Ramos (cell line): ENCODE data around the gene HOXC12.

ENCODE experiments used
- in situ Hi-C: fragments of 300-500 bp; cut with MboI; formaldehyde crosslinking; loops from one replicate; pipeline ENCODE4 v1.14.3; 2022; ENCODE audit warnings: low sequenced_read_pairs; ENCODE audit not compliant: unreplicated experiment

HOXC12 gene, protein sequence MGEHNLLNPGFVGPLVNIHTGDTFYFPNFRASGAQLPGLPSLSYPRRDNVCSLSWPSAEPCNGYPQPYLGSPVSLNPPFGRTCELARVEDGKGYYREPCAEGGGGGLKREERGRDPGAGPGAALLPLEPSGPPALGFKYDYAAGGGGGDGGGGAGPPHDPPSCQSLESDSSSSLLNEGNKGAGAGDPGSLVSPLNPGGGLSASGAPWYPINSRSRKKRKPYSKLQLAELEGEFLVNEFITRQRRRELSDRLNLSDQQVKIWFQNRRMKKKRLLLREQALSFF

DNA sequence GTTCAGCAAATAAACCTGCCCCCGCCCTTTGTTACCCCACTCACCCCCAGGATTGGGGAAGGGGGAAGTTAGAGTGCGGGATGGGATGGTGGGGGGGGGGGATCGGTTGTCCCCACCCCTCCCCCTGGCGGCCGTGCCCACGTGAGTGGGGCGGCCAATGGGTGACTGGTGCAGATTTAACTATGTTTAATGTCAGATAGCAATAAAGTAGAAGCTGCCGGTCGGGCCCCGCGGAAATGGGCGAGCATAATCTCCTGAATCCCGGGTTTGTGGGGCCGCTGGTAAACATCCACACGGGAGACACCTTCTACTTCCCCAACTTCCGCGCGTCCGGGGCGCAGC lies at the start of gene HOXC12:
TSS of gene HOXC12 (plus strand) at position 210 of the 342 bp plus-strand sequence. CDS start at position 237, 27 bp downstream.
- in situ Hi-C loops = no loop called here

DNA sequence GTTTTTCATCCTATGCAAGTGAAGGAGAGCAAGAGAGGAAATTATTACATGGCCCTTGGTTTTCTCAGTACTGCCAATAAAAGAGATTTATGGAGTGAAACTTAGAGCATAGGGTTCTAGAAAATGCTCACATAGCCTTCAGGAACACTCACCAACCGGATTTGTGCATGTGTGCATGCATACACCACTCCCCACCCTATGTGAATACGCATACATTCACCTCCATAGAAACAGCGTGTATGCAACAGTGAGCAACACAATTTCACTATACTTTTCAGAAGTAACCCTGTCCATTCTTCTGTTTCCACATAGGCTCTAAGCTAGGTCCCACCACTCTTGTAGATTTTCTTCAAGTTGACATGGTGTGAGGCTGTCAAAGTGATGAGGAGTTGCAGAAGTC lies 47.6 kb upstream of the HOXC12 start:
- in situ Hi-C loops = no loop called here

DNA sequence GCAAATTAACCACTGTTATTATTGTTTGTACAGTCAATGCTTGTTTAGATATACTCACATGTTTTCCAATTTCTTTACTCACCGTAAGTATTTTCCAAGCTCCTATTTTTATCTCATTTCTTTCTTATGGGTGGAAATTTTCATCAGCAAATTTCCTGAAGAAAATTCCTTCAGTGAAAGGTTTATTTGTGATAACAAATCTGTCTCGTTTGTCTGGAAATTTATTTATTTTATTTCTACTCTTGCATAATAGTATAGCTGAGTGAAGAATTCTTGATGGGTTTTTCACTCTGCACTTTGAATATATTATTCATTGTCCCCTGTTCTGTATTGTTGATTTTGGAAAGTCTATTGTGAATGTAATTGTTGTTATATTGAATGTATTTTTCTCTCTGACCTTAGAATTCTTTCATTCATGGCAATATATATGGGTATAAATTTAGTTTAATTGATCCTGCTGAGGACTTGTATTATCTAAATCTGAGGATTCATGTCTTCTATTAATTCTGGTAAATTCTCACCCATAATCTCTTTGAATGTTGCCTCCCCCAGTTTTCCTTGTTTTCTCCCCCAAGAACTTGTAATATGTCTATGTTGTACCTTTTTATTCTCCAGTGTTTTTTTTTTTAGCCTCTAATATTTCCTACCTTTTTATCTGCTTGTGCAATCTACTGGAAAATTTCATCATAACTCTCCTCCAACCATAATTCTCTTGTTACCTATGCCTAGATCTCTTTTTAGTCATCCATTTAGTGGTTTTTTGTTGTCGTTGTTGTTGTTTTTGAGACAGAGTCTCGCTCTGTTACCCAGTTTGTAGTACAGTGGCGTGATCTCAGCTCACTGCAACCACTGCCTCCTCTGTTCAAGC lies 37.7 kb upstream of the HOXC12 start:
- in situ Hi-C loops = no loop called here

DNA sequence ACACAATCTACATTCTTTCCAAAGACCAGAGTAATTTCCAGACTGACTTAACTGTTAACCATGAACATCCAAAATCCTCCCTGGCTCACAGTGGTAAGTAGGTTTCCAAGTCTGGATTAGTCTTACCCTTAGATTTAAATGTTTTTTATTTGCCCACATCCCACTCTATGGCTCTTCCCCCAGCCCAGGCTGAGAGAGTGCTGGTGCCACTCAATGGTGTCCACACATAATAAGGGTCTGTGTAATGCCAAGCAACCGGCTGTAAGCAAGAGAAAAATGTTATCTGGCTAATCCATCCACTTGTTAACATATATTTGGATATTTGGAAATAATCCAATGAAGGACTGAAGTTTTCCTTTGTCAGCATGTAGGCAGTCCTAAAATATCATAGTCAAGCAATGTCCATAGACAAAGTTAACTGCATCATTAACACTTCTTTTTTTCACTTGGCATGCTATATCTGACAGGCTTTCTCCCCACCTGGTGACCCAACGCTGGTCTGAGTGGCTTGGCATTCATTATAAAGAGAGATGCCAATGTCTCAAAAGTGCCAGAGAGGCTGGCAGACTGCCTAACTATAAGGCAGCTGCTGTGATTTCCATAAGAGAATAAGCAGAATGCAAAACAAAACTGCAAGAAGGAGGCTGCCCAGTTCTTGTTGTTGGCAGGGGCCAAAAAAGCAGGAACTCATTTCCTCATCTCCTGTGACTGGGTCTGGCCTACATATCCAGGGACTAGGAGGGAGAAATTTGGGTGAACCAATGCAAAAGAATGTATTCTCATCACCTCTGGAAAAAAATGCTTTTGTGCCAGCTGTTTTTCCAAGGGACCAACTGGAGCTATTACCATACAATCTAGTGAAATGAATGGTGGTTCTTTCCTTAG lies 29.9 kb upstream of the HOXC12 start:
- in situ Hi-C loops = no loop called here

DNA sequence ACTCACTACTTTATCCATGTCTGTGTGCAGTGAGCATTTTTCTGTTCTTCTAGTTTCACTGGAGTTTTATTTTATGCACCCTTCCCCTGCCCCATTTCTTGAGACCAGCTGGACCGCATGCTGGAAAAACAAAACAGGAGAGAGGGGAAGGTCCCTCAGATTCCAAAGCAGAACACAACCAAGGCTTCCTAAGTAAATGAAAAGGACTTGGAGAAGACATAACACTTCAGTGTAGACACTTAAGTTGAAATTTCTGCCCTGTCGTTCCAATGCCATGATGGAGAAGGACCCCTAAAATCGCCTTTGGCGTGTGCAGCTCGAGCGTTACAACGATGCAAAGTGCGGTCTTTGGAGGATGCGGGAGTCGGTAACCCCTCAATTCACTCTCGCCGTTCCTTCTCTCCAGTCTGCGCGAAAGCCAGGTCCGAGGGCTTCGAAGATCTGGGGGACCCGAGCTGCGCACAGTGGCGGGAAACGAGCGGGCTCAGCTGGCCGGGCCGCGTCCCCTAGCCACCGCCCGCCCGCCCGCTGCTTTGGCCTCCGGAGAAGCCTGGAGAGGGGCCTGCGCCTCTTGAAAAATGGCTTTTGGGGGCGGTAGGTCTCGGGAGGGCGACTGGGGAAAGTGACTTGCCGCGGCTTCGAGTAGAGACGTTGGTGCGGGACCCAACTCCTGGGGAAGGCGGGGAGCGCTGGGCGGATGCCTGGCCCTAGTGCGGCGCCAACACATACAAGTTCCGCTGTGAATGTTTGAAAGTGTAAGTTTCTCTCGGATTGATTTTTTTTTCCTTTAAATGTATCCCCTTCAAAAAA lies 27.3 kb upstream of the HOXC12 start:
- in situ Hi-C loops = no loop called here

DNA sequence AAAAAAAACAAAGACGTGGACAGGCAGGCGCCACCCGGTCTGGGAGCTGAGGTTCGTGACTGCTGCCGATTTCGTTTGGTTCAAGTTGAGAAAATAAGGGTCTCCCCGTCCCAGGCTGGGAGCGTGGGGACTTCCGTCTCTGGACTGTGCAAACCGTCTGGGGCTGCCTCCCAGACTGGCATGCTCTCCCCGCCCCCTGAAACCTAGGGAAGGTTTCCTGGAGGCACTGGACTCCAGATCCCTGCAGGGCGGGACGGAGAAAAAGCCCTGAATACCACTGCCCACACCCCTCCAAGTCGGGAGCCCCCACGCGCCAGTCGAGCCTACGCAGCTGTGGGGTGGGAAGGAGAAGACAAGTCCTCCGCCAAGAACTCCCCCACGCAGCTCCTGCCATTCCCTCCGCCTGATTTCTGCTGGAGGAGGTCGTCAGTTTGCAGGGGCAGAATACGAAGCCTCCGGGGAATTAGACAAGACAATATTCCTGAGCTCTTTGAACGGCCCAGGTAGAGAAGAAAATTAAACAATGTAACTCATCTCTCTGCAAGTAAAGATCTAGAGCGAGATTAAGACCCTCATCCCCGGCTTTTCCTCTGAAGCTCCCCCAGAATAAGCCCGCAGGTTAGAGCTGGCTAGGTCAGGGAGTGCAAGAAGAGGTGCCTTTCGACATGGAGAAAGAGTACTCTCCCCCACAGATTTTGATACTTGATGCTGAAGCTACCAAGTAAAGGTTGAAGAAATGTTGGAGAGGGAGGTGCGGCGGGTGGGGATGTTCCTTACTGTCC lies 26.5 kb upstream of the HOXC12 start:
- in situ Hi-C loops = no loop called here

DNA sequence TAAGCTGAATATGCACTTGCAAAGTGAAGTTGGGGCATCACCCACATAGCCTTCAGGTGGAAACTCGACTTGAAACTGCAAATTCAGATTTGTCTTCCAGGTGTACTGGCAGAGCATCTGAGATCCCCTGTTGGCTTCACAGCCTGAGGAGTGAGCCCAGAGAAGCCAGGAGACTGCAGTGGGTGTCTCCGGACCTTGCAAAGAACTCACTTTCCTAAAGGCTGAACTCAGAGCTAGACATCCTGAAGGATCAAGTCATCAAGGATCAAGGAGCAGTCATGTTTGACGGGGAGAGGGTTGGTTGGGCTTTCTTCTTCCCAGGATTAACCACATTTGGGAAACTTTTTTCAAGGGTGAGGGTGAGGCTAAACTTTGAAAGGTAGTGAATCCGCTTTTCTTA lies 25.2 kb upstream of the HOXC12 start:
- in situ Hi-C loops = no loop called here

DNA sequence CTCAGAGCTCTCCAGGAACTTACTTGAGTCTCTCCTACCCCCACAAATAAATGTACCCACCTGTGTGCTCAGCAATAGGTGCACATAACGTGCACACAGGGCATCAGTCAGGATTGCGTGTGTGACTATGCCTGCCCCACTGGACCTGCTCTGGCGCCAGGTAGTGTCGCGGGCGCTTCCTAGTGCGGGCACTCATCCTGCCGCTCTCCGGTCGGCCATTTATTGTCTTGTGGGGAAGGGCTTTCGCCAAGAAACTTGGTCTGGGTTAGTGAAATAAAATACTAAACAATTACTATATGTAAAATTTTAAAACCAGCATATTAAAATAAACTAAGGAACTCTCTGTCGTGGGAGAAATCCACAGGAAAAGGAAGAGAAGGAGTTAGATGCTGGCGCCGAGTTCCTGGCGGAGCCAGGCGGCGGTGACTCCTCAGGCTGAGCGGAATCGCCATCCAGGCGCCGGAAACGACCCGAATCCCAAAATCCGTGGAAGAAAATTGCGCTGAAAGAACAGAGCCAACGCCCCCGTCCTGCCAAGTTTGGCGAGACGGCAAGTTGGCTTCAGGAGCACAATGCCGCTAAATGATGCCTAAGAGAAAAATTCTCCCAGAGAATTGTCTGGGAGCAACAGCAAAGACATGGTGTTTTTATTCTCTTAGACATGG lies 24.0 kb upstream of the HOXC12 start:
- in situ Hi-C loops = no loop called here

DNA sequence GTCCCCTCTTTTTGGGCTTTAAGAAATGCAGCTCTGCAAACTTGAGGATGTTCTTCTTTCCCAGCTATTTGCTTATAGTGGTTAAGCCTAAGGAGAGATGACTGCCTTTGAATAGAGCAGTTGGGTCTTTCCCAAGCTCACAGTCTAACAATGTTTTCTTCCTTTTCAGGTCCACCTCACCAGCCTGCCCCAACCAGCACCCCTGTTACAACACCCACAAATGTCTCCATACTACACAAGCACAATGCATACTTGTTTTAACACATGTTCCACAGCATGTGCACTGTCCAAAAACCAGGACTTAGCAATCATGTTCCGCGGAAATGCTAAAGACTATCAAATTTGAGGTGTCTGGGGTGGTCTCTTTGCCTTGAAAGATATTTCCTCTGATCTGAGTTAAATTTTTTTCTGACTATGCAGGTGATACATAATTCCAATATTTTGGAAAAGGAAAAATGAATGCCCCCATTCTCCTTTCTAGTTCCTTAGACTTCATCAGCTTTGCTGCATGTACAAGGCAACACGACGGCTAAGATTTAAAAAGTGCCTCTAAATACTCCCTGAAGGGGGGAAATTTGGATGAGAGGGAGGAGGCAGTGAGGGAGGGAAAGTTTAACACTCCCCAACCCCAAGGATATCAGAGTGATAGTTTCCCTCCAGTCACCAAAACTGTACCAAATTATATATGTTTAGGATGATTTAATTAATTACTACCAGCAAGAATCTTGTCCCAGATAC lies 22.7 kb upstream of the HOXC12 start:
- in situ Hi-C loops = no loop called here

DNA sequence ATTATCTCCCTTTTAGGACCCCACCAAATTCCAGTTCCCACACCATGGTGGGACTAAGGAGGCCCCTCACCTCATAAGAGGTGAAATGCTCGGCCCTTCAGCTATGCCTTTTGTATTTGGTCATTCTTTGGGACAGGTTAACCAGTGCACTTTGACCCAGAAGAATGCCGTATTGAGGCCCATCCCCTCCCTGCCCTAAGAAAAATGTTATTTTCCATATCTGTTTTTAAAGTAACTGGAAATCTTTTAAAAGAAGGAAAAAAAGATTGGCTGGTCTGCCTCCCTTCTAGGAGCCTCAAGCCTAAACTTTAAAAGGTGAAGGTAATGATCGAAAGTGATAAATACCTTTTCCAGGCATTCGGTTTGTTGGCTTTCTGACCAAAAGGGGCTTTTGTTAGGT lies 21.8 kb upstream of the HOXC12 start:
- in situ Hi-C loops = no loop called here

DNA sequence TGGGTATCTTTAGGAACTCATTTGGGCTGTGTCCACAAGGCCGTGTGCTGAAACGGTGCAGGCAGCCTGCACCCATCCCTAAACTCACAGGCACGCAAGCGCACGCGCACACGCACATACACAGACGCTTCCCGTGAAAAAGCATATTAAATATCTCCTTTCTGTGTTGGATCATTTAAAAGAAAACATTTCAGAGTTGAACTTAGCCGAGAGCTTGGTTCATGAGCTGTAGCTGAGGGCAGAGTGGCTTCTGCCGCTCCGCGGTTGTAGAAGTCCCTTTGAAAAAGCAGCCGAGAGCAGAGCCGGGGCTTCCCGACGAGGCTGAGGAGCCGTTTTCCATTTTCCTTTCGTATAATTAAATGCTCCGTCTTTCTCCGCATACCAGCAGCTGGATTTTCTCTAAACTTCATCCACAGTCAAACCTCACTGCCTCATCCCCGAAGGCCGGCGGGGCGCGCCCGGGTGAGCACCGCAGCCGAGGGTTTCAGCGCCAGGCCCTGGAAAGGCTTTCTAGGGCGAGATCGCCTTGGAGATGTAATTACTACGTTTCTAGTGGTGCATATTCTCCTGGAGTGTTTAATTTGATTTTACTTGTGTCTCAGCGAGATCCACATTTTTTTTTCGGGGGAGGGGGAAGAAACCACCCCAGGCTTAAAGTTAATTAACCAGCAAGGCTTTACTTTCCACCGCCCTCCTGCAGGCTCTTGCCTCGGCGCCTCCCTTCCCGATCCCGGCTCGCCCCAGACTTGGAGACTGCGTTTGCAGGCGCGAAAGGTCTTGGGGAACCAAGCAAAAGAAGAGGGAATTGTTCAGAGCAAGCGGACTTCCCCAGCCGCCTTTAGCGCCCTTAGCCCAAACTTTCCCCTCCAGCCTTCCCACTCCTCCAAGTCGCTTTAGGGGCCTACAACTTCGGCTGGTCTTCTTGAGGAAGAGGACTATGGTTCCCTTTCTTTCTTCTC lies 19.0 kb upstream of the HOXC12 start:
- in situ Hi-C loops = no loop called here

DNA sequence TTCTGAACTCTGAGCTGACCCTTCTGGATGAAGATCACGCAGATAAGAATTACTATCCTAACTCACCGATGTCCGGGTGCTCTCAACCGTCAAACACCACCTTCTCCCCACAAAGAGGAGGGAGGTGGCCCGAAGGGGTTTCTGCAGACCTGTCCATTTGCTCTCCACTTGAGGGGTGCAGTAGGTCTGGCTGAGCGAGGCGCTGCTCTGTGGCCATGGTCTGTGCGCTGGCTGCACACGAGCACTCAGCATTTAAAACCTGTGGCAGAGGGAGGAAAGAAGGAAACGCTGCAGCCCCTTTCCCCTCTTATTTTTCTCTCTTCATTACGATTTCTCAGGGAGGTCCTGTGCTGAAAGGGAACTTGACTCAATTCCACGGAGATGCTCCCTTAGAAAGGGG lies 17.6 kb upstream of the HOXC12 start:
- in situ Hi-C loops = no loop called here

DNA sequence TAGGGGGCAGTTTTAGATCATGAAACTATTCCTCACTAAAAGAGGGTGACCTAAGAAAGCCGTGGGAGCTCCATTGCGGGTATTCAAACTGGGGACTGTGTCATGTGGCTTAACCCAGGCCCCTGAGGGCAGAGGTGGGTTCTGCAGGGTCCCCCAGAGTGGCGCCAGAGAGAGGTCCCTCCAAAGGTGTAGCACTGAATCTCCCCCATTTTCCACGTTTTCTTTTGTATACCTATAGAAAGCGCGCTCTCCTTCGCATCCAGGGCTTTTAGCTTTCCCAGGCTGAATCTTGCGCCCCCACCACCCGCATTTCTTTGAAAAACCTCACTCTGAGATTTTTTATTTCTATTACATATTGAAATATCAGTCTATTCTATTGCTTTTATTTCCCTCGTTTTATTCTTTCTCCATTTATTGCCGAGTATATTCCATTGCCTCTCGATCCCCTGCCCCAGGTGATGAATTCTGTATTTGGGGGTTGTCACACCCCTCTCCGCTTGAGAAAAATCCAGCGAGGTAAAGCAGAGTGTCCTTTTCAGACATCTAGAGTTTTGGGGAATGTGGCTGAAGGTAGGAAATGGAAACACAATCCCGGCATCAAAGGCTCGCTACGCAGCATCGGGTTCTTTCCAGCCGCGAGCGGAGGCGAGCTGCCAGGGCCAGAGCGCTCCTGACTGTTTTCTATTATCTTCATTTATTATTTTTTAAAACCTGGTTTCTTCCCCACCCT lies 16.9 kb upstream of the HOXC12 start:
- in situ Hi-C loops = no loop called here

DNA sequence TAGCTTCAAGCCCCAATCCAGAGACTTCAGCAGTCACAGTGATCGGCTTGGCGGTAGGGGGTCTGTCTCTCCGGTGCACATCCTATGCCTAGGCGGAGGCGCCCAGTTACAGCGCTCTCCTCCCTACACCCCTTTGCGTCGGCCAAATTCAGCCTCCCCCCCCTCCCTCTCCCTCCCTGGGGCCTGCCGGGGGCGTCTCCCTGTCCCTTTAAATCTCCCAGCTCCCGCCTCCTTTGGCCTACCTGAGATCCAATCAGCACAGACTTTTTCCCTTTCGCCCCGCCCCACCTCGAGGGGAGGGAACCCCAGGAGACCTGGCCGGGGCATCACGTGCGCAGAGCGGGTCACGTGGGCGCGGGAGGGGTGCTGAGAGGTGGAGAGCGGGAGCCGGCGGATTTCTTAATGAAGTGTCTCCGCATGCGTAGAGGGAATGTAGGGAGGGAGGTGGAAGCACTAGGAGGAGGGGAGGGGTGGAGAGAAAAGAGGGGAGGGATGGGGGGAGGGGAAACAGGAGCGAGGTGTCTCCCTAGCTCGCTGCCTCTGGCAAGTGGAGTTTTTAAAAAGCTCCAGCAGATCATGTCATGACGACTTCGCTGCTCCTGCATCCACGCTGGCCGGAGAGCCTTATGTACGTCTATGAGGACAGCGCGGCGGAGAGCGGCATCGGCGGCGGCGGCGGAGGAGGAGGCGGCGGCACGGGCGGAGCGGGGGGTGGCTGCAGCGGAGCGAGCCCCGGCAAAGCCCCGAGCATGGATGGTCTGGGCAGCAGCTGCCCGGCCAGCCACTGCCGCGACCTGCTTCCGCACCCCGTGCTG lies 16.2 kb upstream of the HOXC12 start, which contains the start of gene HOXC13:
TSS of gene HOXC13 (plus strand) at position 506 of the 815 bp plus-strand sequence. CDS start at position 582, 76 bp downstream.
- in situ Hi-C loops = no loop called here
